Activated CD8-positive, alpha-beta memory T cell treated with anti-CD3 and anti-CD28 coated beads, Interleukin-2, amount 50 U/mL, for 24 hours (primary cell): ENCODE data around the gene FALEC.
"Not testable (repeated sequence)": the region's sequence is repeated elsewhere in the genome, so short reads cannot be mapped to it uniquely, and the experiment has no call there.

ENCODE experiments used
- DNase-seq: peaks from one replicate; pipeline ENCODE4 v3.0.0-alpha.2; 2020; ENCODE audit errors: extremely low read depth

Gene FALEC

GRCh38 chr1:150574260-150575071 is 58.9 kb downstream of the FALEC start:
- no peak for DNase-seq

- DNase-seq, result no peak
Observed at GRCh38 chr1:150575072-150575489, 59.5 kb downstream of the FALEC start.

- no peak for DNase-seq
Observed at GRCh38 chr1:150575518-150576366, 60.2 kb downstream of the FALEC start.

GRCh38 chr1:150576367-150576711 is 60.8 kb downstream of the FALEC start:
- no peak for DNase-seq

GRCh38 chr1:150576794-150577556 is 61.4 kb downstream of the FALEC start:
- DNase-seq, result no peak

- no peak for DNase-seq
Observed at GRCh38 chr1:150577557-150578271, 62.2 kb downstream of the FALEC start.

GRCh38 chr1:150578272-150579109 is 62.9 kb downstream of the FALEC start:
- DNase-seq, result no peak

GRCh38 chr1:150579110-150579944 is 63.8 kb downstream of the FALEC start, which contains the start of gene MCL1:
Gene MCL1 (minus strand): TSS chr1:150579610. CDS start chr1:150579530, 80 bp downstream.
- DNase-seq, result peak; percentile 80

- no peak for DNase-seq
Observed at GRCh38 chr1:150579945-150580642, 64.5 kb downstream of the FALEC start.

- DNase-seq, result not testable (repeated sequence)
Observed at GRCh38 chr1:150580966-150581365, 65.4 kb downstream of the FALEC start.

- DNase-seq, result not testable (repeated sequence)
Observed at GRCh38 chr1:150581437-150581836, 65.9 kb downstream of the FALEC start.

- not testable (repeated sequence) for DNase-seq
Observed at GRCh38 chr1:150581962-150582361, 66.4 kb downstream of the FALEC start.

- DNase-seq, result no peak
Observed at GRCh38 chr1:150582371-150582770, 66.8 kb downstream of the FALEC start.
